Left hindlimb (tissue), 1 donor: ENCODE data around the gene EIF4G3.

ENCODE experiments used
- DNase-seq: peaks from one replicate; pipeline ENCODE4 v3.0.0-alpha.2; 2018

Gene EIF4G3

DNA sequence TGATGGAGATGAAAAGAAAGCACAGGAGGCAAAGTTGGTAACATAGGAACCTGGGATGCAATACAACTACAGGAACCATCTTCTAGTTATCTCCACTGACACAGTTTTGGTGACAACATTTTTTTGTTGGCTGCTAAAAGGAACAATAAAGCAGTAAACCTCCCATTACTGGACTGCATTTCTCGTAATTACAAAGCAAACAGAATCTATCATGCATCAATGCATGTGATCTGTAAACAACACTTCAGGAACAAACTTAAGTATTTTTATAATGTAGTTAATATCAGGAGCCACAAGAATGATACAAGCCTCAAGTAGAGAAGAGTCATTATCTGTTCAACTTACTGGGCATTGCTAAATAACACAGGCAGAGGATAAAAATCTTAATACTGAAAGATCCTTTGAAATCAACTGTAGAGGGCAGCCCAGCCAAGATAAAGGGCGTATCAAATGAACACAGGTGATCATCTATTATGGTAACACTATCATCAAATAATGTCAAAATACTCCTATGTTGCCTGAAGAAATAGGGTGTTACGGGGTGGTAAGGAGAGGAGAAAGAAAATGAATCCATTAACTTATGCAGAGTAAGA is 193.3 kb downstream of the EIF4G3 start:
- DNase-seq: no peak

DNA sequence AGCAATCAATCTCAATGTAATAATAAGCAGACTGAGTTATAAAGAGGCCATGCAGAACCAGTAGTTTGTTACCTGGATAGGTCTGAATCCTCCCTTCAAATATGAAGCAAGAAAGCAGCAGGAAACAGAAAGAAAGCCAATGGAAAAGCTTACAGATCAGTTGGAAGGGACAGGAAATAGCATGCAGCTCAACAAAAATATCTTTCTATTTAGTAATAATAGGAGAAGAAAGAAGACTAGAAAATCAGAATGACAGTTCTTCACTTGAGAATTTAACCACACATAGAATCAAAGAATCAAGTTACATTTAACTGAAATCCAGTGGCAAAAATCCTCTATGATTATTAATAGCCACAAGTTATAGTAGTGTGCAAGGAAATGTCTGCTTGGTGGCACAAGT is 194.4 kb downstream of the EIF4G3 start:
- no peak for DNase-seq

DNA sequence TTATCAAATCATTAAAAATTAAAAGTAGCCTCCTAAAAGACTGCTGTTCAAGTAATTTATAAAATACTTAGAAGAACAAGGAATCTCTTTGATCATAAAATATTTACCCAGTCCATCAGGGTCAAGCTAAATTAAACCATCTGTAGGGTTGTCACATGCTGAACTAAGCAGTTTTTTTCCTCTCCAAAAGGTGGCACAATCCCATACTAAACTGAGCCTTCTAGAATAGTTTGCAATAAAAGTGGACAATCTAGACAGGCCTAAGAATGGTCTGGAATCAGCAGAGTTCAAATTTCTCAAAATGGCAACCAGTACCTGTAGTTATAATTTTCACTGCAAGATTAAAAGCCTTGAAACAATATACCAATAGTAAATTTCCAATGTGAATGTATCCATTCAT is 194.8 kb downstream of the EIF4G3 start:
- no peak for DNase-seq

DNA sequence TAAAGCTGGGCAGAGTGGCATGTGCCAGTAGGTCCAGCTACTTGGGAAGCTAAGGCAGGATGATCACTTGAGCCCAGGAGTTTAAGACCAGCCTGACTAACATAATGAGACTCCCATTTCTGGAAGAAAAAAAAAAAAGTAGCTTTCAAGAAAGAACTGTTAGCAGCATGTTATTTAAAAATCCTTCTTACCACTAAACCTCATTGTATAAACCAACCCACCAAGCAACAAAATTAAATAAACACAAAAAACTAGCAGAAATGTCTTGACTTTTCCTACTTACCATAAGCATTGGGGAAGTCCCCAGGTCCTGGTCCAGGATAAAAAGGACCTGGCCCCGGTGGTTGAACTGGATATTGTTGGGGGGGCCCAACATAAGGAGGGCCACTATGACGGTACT is 196.6 kb downstream of the EIF4G3 start:
- DNase-seq: no peak

DNA sequence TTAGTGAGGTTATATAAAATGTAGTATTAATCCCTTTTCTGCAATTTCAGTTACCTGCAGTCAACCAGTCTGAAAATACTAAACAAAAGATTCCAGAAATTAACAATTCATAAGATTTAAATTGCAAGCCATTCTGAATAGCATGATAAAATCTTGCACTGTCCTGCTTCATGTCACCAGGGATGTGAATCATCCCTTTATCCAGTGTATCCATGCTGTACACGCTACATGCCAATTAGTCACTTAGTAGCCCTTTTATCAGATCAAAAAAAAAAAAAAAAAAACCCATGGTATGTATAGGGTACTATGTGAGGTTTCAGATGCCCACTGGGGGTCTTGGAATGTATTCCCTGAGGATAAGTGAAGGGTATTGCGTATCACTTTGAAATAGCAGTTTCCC is 198.3 kb downstream of the EIF4G3 start:
- DNase-seq: no peak

DNA sequence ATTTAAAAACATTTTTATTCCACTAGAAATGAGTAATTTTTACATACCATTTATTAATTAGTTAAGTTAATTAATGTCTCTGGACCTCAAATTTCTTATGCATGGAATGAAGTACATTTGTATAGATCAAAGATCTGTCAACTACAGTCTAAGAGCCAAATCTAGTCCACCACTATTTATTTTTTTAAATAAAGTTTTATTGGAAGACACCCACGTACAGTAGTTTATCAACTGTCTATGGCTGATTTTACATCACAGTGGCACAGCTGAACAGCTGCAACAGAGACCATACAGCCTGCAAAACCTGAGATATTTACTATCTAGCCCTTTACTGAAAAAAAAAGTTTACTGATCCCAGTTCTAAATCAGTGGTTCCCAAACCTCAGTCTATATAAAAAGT is 201.0 kb downstream of the EIF4G3 start:
- no peak for DNase-seq

DNA sequence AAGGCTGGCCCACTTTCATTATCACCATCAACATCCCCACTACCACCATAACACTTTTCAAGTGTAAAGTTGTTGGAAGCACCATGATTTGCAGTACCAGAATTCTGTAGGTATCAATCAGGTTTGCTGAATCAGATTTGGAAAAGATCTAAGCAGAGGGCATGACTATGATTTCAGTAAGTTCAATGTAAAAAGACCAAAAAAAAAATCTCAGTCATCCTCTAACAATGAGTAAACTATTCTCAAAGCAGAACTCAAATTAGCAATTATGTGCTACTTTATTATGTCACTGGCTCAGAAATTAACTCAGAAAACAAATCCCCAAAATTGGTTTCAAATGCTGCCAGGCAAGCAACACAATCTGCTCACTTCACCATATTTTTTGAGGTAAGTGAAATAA is 201.7 kb downstream of the EIF4G3 start:
- DNase-seq: no peak

DNA sequence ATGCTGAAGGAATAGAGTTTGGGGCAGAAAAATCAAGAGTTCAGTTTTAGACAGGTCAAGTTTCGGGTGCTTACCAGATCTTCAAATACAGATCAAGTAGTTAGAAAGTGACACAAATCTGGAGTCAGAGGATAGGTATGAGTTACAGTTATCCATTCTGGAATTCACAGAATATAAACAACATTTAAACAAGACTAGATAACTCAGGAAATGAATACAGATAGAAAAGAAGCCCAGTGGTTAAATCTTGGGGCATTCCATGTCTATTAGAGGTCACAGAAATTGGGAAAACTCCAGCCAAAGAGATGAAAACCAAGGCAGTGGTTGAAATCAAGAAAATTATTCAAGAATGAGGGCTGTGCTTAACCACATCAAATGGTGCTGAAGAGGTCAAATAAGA is 202.6 kb downstream of the EIF4G3 start:
- no peak for DNase-seq

DNA sequence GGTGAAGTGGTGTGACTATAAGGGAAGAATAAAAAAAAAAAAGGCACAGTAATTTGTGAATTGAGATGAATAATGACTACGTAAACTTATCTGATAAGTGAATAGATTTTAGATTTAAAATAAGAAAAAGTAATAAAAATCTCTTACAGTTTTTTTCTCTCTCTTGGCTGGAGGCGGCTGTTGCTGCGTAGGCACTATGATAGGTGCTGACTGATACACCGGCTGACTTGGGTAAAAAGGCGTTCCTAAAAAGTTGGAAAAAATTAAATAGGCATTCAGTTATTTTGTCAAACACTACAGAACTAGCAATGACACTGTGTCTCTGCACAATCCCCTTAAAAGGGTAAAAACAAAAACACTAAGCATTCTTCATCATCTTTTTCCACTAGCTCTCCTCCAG is 203.8 kb downstream of the EIF4G3 start:
- no peak for DNase-seq

DNA sequence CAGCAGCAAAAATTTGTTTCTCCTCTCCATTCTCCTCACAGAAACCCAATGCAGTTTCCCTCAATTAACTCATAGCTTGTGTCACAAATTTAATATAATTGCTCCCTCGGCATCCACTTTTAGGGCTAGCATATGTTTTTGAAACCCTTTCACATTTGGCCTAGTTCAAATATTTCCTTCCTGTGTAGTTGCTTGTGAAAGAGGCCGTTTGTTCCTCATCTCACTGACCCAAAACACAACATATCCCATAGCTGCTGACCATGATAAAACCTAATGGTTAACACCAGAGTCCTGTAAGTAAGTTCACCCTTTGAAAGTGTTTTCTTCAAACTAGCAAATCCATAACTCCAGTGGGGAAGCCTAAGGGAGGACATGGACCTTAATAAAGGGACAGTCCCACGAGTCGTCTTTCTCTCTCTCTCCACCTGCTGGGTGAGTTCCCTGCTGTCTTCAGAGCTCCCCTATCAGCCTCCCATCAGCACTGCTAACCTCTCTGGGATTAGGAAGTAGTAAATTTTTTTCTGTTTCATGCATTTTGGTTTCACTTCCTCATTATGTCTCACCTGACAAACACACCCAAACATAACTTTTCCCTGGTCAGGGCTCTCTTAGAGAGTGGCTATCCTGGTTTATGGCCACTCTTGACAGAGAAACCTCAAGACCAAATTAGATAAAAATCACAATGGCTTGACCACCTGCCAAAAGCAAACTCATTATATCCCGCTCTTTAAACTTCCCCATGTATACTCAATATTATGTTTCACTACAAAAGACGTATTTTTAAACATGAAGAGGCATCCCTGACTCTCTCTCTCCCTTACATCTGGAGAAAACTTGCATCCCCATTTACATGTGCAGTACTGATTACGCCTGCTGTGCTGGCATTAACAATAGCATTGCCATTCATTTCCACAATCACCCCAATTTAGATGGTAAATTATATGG is 211.9 kb downstream of the EIF4G3 start:
- no peak for DNase-seq

DNA sequence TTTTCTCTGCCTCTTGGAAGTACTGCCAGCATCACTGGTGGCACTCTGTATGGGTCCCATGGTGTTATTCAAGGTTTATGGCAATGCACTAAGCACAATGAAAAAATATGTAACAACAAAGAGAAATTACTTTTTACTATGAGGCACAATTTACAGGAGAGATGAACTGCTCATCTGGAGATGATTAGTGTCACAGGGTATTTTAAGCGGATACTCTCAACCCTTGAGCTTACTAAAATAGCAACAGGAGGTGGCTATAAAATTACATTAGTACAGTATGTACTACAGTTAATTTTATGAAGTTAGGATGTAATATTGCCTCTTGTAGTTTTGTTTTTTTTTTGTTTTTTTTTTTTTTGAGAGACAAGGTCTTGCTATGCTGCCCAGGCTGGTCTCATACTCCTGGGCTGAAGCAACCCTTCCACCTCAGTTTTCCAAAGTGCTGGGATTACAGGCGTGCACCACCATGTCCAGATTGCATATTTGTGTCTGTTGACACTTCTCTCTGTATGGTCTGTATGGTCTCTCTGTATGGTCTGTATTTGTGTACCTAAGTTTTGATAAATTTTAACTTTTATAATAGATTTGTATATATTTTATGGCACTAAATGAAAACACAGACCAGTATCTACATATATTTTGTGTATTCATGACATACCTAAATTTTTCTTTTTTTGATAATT is 214.0 kb downstream of the EIF4G3 start:
- DNase-seq: no peak

DNA sequence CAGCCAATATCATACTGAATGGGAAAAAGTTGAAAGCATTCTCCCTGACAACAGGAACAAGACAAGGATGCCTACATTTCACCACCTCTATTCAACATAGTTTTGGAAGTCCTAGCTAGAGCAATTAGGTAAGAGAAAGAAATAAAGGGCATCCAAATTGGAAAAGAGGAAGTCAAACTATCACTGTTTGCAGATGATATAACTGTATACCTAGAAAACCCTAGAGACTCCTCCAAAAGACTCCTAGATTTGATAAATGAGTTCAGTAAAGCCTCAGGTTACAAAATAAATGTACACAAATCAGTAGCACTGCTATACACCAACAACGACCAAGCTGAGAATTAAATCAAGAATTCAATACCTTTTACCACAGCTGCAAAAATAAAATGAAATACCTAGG is 218.3 kb downstream of the EIF4G3 start:
- DNase-seq: no peak

DNA sequence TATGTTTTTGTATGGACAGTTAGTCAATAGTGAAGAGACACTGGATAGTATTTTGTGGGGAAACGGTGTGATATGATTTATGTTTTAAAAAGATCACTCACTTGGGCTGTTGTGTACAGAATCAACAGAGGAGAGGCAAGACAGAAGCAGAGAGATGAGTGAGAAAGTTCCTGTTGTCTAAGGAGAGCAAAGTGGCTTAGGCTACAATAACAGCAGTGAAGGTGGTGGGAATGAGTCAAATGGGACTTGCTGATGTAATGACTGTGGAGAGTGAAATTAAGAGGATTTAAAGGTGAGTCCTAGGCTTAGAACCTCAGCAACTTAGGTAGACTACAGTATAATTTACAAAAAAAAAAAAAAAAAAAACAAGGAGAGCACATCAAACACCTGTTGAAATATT is 220.4 kb downstream of the EIF4G3 start:
- no peak for DNase-seq

DNA sequence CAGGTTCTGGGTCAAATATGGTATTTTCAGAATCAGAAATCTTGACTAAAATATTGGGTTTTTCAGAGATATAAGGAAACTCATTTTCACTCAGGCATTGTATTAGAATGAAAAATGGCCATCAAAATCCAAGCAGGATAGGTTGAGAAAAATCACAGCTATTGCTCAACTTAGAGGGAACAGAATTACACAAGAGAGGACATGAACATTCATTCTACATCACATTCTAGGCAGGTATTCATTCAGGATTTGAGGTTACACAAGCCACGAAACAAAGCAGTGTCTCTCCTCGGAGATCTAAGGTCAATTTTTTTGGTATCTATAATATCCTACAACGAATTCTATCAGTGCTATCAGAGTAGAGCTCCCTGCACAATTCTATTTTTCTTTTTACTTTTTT is 226.0 kb downstream of the EIF4G3 start:
- no peak for DNase-seq

DNA sequence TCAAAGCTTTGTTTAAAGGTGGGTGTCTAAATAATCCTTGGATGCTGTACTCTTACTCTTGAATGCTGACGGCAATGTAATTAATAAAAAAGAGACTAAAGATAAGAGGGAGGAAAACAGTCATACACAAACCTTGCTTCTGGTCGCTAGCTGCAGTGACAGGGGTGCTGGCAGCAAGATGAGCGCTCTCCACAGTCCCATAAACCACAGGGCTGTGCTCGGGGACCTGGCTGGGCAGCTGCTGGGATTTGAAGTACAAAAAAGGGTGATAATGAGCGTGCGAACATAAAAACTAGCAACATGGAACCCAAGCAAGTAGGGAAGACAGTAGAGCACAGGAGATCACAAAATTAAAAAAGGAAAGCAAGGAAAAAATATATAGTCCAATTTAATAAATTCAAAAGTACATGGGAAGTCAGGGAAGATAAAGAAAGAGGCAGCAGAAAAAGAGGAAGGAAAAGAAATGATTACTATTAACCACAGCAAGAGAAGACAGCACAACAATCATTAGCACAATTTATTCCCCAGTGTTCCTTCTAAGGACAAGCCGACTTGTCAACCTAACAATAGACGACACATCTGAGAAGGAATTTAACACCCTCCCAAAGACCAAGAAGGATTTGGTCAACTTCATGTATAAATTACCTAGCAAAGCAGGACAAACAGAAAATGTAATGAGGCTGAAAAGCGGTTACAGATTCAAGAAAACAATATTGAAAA is 226.7 kb downstream of the EIF4G3 start:
- no peak for DNase-seq

DNA sequence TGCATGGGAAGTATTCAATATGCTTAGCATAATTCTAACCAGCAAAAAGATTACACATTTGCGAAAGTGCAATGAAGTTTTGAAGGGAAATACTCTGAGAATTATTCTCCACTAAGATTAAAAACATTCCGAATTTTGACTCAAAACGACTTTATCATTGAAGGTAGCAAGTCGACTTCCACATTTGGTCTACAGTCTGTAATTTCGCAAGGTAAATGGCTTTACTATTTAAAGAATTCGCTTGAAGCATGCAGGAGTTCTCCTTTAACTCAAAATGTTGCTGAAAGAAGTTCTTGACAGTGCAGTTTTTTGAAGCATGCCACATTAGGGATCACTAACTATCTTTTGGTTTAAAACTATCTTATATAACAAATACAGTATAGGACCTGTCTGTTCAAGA is 228.6 kb downstream of the EIF4G3 start:
- DNase-seq: no peak

DNA sequence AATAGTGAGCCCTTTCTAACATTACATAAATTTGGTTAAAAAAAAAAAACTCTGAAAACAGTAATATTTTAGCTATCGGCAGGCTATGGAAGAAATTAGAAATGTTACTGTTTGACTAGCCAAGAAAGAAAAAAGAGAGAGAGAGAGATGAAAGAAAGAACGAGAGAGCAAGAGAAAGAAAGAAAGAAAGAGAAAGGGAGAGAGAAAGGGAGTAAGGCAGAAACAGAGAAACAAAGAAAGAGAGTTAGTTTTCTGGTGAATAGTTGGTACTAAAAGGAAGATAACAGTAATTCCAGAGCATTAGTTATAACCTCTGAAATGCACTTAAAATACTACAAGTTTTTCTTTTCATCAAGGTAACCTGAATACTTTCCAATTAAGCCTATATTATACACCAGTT is 229.3 kb downstream of the EIF4G3 start:
- no peak for DNase-seq

DNA sequence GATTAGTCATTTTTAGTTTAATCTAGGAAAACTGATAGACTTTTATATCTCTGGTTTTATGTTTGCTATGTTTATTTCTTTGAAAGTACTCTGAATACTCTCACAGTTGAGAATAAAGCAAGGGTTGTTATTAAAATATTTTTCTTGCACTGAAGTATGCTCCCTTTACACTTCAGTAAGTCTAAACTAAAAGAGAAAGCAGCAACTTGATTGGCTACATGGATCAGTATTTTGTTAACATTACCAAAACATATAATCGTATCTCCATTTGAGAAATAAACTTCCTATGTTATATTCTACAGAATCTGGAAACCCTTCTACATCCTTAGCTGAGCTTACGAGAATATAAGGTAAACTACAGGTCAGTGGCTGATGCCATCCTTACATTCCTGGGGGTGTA is 240.1 kb downstream of the EIF4G3 start:
- DNase-seq: no peak

DNA sequence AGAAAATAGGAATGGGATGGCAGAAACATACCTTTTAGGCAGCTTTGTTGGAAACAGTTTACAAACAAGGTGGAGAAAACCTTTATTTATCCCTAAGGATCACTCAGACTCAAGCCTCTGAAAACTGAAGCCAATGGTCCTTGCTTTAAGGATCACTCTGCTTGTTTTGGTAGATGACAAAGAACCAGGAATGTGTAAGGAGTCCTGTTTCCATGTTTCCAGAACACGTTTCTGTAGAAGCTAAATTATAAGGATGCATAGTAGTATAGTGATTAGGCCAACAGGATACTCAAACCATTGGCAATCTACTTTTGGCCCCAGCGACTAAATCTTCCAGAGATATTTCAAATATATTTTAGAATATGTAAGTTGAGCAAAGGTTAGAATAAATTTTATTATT is 240.5 kb downstream of the EIF4G3 start:
- no peak for DNase-seq

DNA sequence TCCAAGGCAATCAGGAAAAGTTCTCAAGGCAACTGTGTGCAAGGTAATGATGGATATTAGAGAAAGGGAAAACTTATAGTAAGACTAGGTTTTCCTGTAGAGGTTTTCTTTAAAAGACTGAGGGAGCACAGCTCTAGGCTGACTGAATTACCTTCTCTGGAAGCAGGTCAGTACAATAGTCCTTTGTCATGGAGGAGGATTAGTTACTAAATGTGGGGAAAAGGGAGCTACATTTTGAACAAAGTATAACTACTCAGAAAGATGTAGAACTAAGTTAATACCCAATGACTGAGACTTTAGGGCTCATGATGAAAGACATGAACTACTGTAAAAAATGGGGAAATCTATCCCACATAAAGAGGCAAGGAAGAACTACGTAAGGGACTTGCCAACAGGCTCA is 241.0 kb downstream of the EIF4G3 start:
- DNase-seq: no peak

DNA sequence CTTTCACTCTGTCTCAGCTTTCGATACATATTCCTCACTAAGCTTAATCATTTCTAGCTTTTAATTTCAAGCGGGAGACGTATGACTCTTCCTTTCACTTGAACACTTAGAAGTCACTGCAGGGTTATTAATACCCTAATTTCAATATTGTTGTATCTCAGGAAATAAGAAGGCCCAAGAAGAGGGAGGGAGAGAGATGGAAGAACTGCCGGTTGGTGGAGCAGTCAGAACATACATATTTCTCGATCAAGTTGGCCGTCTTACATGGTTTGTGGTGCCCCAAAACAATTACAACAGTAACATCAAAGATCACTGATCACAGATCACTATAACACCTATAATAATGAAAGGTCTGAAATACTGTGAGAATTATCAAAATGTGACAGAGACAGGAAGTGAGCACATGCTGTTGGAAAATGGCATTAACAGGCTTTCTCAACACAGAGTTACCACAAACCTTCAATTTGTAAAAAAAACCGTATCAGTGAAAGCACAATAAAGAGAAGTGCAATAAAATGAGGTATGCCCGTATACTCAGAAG is 244.2 kb downstream of the EIF4G3 start:
- DNase-seq: no peak

DNA sequence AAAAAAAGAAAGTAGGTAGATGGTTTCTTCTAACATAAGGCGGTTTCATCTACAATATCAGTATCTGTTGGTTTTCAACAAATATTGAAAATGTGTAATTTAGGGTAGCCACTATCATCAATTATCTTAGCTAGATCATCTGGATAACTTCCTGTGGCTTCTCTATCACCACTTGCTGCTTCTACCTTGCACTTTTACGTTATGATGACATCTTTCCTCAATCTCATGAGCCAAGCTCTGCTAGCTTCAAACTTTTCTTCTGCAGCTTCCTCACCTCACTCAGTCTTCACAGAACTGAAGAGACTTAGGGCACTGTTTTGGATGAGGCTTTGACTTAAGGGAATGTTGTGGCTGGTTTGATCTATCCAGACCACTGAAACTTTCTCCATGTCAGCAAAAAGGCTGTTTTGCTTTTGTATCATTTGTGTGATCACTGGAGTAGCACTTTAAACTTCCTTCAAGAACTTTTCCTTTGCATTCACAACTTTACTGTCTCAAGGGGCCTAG is 244.7 kb downstream of the EIF4G3 start:
- no peak for DNase-seq

DNA sequence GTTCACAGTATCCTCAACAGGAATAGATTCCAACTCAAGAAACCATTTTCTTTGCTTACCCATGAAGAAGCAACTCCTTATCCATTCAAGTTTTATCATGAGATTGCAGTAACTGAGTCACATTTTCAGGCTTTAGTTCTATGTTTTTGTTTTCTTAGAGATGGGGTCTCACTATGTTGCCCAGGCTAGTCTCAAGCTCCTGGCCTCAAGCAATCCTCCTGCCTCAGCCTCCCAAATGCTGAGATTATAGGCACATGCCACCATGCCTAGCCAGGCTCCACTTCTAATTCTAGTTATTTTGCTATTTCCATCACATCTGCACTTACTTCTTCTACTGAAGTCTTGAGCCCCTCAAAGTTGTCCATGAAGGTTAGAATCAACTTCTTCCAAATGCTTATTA is 246.3 kb downstream of the EIF4G3 start:
- DNase-seq: no peak
